H1 (cell line): ENCODE data around the gene SERINC5. TPM values are rescaled to one million over a fixed set of nuclear protein-coding genes. Genes with fewer than 3 reads are reported as not detected.

ENCODE experiments used
- RNF2 ChIP-seq: fragments of 200-900, 300-1000 bp; sonication (generic); IDR thresholded peaks from 2 replicates; pipeline ENCODE4 v1.7.1; 2016; ENCODE audit warnings: borderline replicate concordance, low read depth, mild to moderate bottlenecking, antibody characterized with exemption, low read length; ENCODE audit not compliant: poor library complexity, severe bottlenecking; ENCODE audit errors: missing control alignments
- polyA plus RNA-seq, 7 experiments: library from polyadenylated mRNA; depleted of rRNA in 3 of 7; stranded (reverse) in 5 of 7; unstranded in 2 of 7; fragments of >200 nt in 5 of 7; fragments of 200-250 nt in 2 of 7; gene quantifications; 1 replicate in 5 of 7; 2 replicates in 1 of 7; 4 replicates in 1 of 7; pipeline versions ENCODE4 v1.2.1 to v1.2.3, GENCODE V29; 2011 to 2013; ENCODE audit warnings: missing spikeins in 2 of 7, mixed read lengths in 2 of 7
- total RNA-seq: library from RNA; stranded (reverse); fragmentation: NEBNext Ultra II Directional; extraction: Animal tissue kit (Norgen Biotek cat#: 25700); gene quantifications from 2 replicates; pipeline ENCODE4 v1.2.1, GENCODE V29; 2021

Gene SERINC5
- total and polyA plus RNA-seq, 2 of the 8 experiments (the other 6 are each of a cell fraction or from before 2014, with no cell fraction given), result 32.2 to 149 TPM

DNA sequence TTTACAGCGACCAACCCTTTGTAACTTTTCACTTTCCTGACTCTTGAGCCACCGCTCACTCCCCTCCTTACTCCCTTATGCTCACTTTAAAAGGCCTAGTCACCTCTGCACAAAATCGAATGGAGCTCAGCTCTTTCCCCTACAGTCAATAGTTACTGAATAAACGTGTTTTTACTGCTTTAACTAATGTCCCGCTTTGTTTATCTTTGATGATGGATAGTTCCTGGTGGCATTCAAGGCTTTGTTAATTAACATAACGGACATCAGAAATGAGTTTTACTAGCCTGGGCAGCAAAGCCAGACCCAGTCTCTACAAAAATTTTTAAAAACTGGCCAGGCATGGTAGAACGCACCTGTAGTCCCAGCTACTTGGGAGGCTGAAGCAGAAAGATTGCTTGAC, 5.0 kb downstream of the SERINC5 start (continued):
- no peak for TF ChIP-seq RNF2
